Natural killer cell (primary cell): Measurements from ENCODE around the gene CAMSAP2. TPM values are rescaled to one million over a fixed set of nuclear protein-coding genes. Genes with fewer than 3 reads are reported as not detected.
A peak's percentile ranks its signal among the peaks of the same experiment; 100 is the strongest.

Experiments
- ATAC-seq, 3 donors: fragments of 150-1000 bp in 2 of 3; fragments of 200-7000 bp in 1 of 3; cut with Tn5 transposase; 1 replicate in 1 of 3; 2 replicates in 2 of 3; pipeline ENCODE4 v1.10.0; 2021; ENCODE audit warnings: mild to moderate bottlenecking in 2 of 3, moderate library complexity in 2 of 3
- DNase-seq, 2 donors: peaks; one replicate each; pipeline versions ENCODE4 v3.0.0 to v3.0.0-alpha.2; 2013 to 2021; ENCODE audit warnings: mixed read lengths in 1 of 2
- H3K27ac ChIP-seq: one replicate; pipeline ENCODE4 v1.5.1; 2013; ENCODE audit warnings: mild to moderate bottlenecking, low read length
- H3K27me3 ChIP-seq: one replicate; pipeline ENCODE4 v1.6.1; 2013; ENCODE audit warnings: low read length; ENCODE audit not compliant: control insufficient read depth, insufficient read depth
- H3K36me3 ChIP-seq: one replicate; pipeline ENCODE4 v1.6.1; 2013; ENCODE audit warnings: low read length; ENCODE audit not compliant: control insufficient read depth, insufficient read depth
- H3K4me1 ChIP-seq: one replicate; pipeline ENCODE4 v1.6.1; 2013; ENCODE audit warnings: low read length; ENCODE audit not compliant: control insufficient read depth, insufficient read depth
- H3K4me3 ChIP-seq: one replicate; pipeline ENCODE4 v1.5.1; 2013; ENCODE audit warnings: low read length
- H3K9me3 ChIP-seq: one replicate; pipeline ENCODE4 v1.6.1; 2013; ENCODE audit warnings: low read length; ENCODE audit not compliant: control insufficient read depth, insufficient read depth
- H3K27ac Mint-ChIP-seq, 2 donors: one replicate each; pipeline ENCODE4 v1.8.0; 2022; ENCODE audit warnings: mild to moderate bottlenecking in 2 of 2, mixed read lengths in 2 of 2, moderate library complexity in 1 of 2
- H3K27me3 Mint-ChIP-seq, 2 donors: one replicate each; pipeline ENCODE4 v1.8.0; 2022; ENCODE audit warnings: low read depth in 2 of 2, mixed read lengths in 2 of 2
- H3K36me3 Mint-ChIP-seq: one replicate; pipeline ENCODE4 v1.8.0; 2022; ENCODE audit warnings: mixed read lengths
- H3K4me1 Mint-ChIP-seq, 2 donors: one replicate each; pipeline ENCODE4 v1.8.0; 2022; ENCODE audit warnings: mixed read lengths in 2 of 2
- H3K4me3 Mint-ChIP-seq: one replicate; pipeline ENCODE4 v1.8.0; 2022; ENCODE audit warnings: mild to moderate bottlenecking, moderate library complexity, mixed read lengths
- H3K9me3 Mint-ChIP-seq, 2 donors: one replicate each; pipeline ENCODE4 v1.8.0; 2022; ENCODE audit warnings: mixed read lengths in 2 of 2
- CTCF ChIP-seq: fragments of 200-600 bp; IDR thresholded peaks from one replicate; pipeline ENCODE4 v1.8.0; 2022; ENCODE audit warnings: antibody characterized with exemption
- WGBS: methylation state at CpG from one replicate; pipeline ENCODE4 v1.1.7; 2013; ENCODE audit warnings: missing lambda C conversion rate; ENCODE audit not compliant: insufficient coverage; 5-methylcytosine and 5-hydroxymethylcytosine counted together
- intact Hi-C: fragments of 100-400 bp; cut with micrococcal nuclease; formaldehyde crosslinking; loops from one replicate; pipeline ENCODE4 v1.14.2; 2022
- total RNA-seq, 4 donors: library from RNA; stranded (reverse); fragments of 120-200 nt in 1 of 4; gene quantifications; one replicate each; pipeline versions ENCODE4 v1.2.3 to v1.2.4, GENCODE V29; 2013 to 2022

The CAMSAP2 gene
- total RNA-seq, 3 donors from 2014 or later (not counting 1 experiment from before 2014, with no cell fraction given): 0.25 to 0.89 (median 0.50) TPM

GRCh38 chr1:200900877-200901276, 162.2 kb downstream of the CAMSAP2 start:
- no peak overlapping the region for H3K27ac ChIP-seq
- 96% methylated on average over 17 of the region's 17 CpGs for WGBS
- no peak for ATAC-seq
- peaks cover 21% of the 10 kb centered on the region for H3K4me1 ChIP-seq
- H3K4me3 Mint-ChIP-seq: no peak overlapping the region
- no peaks in the 10 kb centered on the region for H3K9me3 ChIP-seq
- no peak for TF ChIP-seq CTCF
- no peaks in the 10 kb centered on the region for H3K36me3 ChIP-seq
- H3K27me3 ChIP-seq: peaks cover 3% of the 10 kb centered on the region
- H3K4me3 ChIP-seq: no peak overlapping the region
- H3K27ac Mint-ChIP-seq: no peak overlapping the region
- no peaks in the 10 kb centered on the region for H3K9me3 Mint-ChIP-seq
- H3K4me1 Mint-ChIP-seq: peaks cover 0 to 15% of the 10 kb centered on the region in 2 donors
- intact Hi-C loops: no loop called here
- no peak for DNase-seq
- peaks cover 0 to 15% of the 10 kb centered on the region in 2 donors for H3K27me3 Mint-ChIP-seq
- no peaks in the 10 kb centered on the region for H3K36me3 Mint-ChIP-seq

- no peaks in the 10 kb centered on the region for H3K36me3 ChIP-seq
- no peak for TF ChIP-seq CTCF
- Mint-ChIP-seq H3K27me3 (peaks cover 0 to 15% of the 10 kb centered on the region in 2 donors), H3K36me3 (no peaks in the 10 kb centered on the region), H3K4me1 (peaks cover 0 to 15% of the 10 kb centered on the region in 2 donors), H3K4me3 (no peak overlapping the region), H3K9me3 (no peaks in the 10 kb centered on the region), H3K27ac (no peak overlapping the region)
- H3K9me3 ChIP-seq: no peaks in the 10 kb centered on the region
- H3K27ac ChIP-seq: no peak overlapping the region
- H3K4me3 ChIP-seq: no peak overlapping the region
- DNase-seq (no peak), ATAC-seq (no peak)
- peaks cover 3% of the 10 kb centered on the region for H3K27me3 ChIP-seq
- 96% methylated on average over 5 of the region's 5 CpGs for WGBS
- peaks cover 25% of the 10 kb centered on the region for H3K4me1 ChIP-seq
- intact Hi-C loops: no loop called here
Observed at GRCh38 chr1:200901350-200901749, 162.7 kb downstream of the CAMSAP2 start.

GRCh38 chr1:200901796-200902444, 163.2 kb downstream of the CAMSAP2 start:
- Mint-ChIP-seq H3K4me1 (peaks cover 0 to 15% of the 10 kb centered on the region in 2 donors), H3K27ac (no peak overlapping the region), H3K36me3 (no peaks in the 10 kb centered on the region), H3K4me3 (no peak overlapping the region), H3K27me3 (peaks cover 0 to 15% of the 10 kb centered on the region in 2 donors), H3K9me3 (no peaks in the 10 kb centered on the region)
- peaks cover 3% of the 10 kb centered on the region for H3K27me3 ChIP-seq
- WGBS: 79% methylated on average over 8 of the region's 8 CpGs
- no peak overlapping the region for H3K27ac ChIP-seq
- ATAC-seq (no peak), DNase-seq (no peak)
- intact Hi-C loops: no loop called here
- H3K36me3 ChIP-seq: no peaks in the 10 kb centered on the region
- H3K4me1 ChIP-seq: peaks cover 25% of the 10 kb centered on the region
- no peak overlapping the region for H3K4me3 ChIP-seq
- TF ChIP-seq CTCF: no peak
- no peaks in the 10 kb centered on the region for H3K9me3 ChIP-seq

- no peak overlapping the region for H3K27ac Mint-ChIP-seq
- peak in 1 of 2 donors; percentile 43 for DNase-seq
Observed at GRCh38 chr1:200903793-200904192, 165.1 kb downstream of the CAMSAP2 start.

More at GRCh38 chr1:200903793-200904192, 165.1 kb downstream of the CAMSAP2 start:
- Mint-ChIP-seq H3K4me1 (peaks cover 0 to 14% of the 10 kb centered on the region in 2 donors), H3K9me3 (no peaks in the 10 kb centered on the region), H3K4me3 (no peak overlapping the region), H3K36me3 (no peaks in the 10 kb centered on the region), H3K27me3 (peaks cover 10 to 19% of the 10 kb centered on the region in 2 donors)
- no peak overlapping the region for H3K27ac ChIP-seq
- intact Hi-C loops: no loop called here
- no peak for ATAC-seq
- no peak for TF ChIP-seq CTCF
- no peaks in the 10 kb centered on the region for H3K36me3 ChIP-seq
- no peaks in the 10 kb centered on the region for H3K9me3 ChIP-seq
- peaks cover 3% of the 10 kb centered on the region for H3K27me3 ChIP-seq
- peaks cover 25% of the 10 kb centered on the region for H3K4me1 ChIP-seq
- no peak overlapping the region for H3K4me3 ChIP-seq
- 79% methylated on average over 4 of the region's 5 CpGs for WGBS
